Body of pancreas (tissue), 4 donors: ENCODE measurements around the gene ZNF76.

ENCODE experiments used
- POLR2A ChIP-seq, 3 donors: fragments of 450-650 bp; IDR thresholded peaks; one replicate each; pipeline ENCODE4 v1.6.1; 2016; ENCODE audit warnings: antibody characterized with exemption in 3 of 3, mild to moderate bottlenecking in 2 of 3
- TF ChIP-seq, protein P1 (sequence below), 7 experiments: fragments of 450-650 bp in 4 of 7; fragments of 200-600 bp in 3 of 7; sonication (generic) in 3 of 7; IDR thresholded peaks; one replicate each; pipeline ENCODE4 v1.5.1; 2016 to 2019; ENCODE audit warnings: antibody characterized with exemption in 7 of 7

DNA sequence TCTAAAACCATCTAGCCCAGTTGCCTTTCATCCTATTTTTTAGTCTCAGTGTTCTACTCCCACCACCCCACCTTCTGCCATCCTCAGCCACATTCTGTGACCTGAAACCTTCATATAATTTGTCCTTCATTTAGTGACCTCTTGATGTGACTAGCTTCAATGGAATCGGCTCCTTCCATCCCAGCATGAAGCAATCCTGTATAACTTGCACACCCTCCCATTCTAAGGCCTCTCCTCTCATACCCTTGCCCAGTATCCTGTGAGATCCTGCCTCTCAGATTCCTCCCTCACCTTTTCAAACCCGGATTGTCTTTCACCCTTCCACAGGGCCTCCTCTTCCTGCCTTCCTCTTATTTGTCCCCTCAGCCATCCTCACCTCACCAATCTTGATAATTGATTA is 3.1 kb downstream of the ZNF76 start:
- TF ChIP-seq POLR2A (IDR thresholded peaks at IDR 0.05): no peak
- TF ChIP-seq, protein P1, sequence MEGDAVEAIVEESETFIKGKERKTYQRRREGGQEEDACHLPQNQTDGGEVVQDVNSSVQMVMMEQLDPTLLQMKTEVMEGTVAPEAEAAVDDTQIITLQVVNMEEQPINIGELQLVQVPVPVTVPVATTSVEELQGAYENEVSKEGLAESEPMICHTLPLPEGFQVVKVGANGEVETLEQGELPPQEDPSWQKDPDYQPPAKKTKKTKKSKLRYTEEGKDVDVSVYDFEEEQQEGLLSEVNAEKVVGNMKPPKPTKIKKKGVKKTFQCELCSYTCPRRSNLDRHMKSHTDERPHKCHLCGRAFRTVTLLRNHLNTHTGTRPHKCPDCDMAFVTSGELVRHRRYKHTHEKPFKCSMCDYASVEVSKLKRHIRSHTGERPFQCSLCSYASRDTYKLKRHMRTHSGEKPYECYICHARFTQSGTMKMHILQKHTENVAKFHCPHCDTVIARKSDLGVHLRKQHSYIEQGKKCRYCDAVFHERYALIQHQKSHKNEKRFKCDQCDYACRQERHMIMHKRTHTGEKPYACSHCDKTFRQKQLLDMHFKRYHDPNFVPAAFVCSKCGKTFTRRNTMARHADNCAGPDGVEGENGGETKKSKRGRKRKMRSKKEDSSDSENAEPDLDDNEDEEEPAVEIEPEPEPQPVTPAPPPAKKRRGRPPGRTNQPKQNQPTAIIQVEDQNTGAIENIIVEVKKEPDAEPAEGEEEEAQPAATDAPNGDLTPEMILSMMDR (IDR thresholded peaks at IDR 0.05): no peak
